Astrocyte (in vitro differentiated cells and primary cell): ENCODE measurements around the gene TMEM52B. TPM values are rescaled to one million over a fixed set of nuclear protein-coding genes. Genes with fewer than 3 reads are reported as not detected.

ENCODE experiments used
- DNase-seq: peaks from one replicate; pipeline ENCODE4 v3.0.0-alpha.2; 2010; ENCODE audit warnings: low read depth
- FAIRE-seq: peaks from 2 replicates; lab custom pipeline; 2011; peaks lifted over from hg19 to GRCh38; lab: Jason Lieb, UNC
- H2AFZ ChIP-seq: 2 replicates; pipeline ENCODE4 v1.6.0; 2012; ENCODE audit warnings: low read depth, low read length, inconsistent platforms
- H3K27ac ChIP-seq: 2 replicates; pipeline ENCODE4 v1.5.1; 2011; ENCODE audit warnings: low read depth, low read length, inconsistent platforms
- H3K27me3 ChIP-seq: 2 replicates; pipeline ENCODE4 v1.6.0; 2011; ENCODE audit warnings: low read length, inconsistent platforms; ENCODE audit not compliant: insufficient read depth
- H3K36me3 ChIP-seq: 2 replicates; pipeline ENCODE4 v1.5.1; 2011; ENCODE audit warnings: low read length, inconsistent platforms; ENCODE audit not compliant: insufficient read depth
- H3K4me1 ChIP-seq: 2 replicates; pipeline ENCODE4 v1.5.1; 2011; ENCODE audit warnings: low read length, inconsistent platforms; ENCODE audit not compliant: insufficient read depth
- H3K4me2 ChIP-seq: 2 replicates; pipeline ENCODE4 v1.6.0; 2012; ENCODE audit warnings: low read length, inconsistent platforms
- H3K4me3 ChIP-seq: 2 replicates; pipeline ENCODE4 v1.5.1; 2011; ENCODE audit warnings: low read depth, mild to moderate bottlenecking, low read length, inconsistent platforms; ENCODE audit not compliant: insufficient read depth
- H3K79me2 ChIP-seq: 2 replicates; pipeline ENCODE4 v1.6.0; 2012; ENCODE audit warnings: mild to moderate bottlenecking, low read length, inconsistent platforms; ENCODE audit not compliant: insufficient read depth
- H3K9ac ChIP-seq: 2 replicates; pipeline ENCODE4 v1.6.0; 2012; ENCODE audit warnings: mild to moderate bottlenecking, low read length, inconsistent platforms
- H3K9me3 ChIP-seq: 2 replicates; pipeline ENCODE4 v1.5.1; 2012; ENCODE audit warnings: low read depth, mild to moderate bottlenecking, low read length, inconsistent platforms; ENCODE audit not compliant: insufficient read depth
- H4K20me1 ChIP-seq: 2 replicates; pipeline ENCODE4 v1.6.0; 2012; ENCODE audit warnings: low read length, inconsistent platforms; ENCODE audit not compliant: insufficient read depth
- H3K27ac Mint-ChIP-seq: one replicate; pipeline ENCODE4 v1.8.0; 2021; ENCODE audit warnings: mild to moderate bottlenecking, mixed read lengths; ENCODE audit not compliant: unreplicated experiment
- H3K27me3 Mint-ChIP-seq: one replicate; pipeline ENCODE4 v1.8.0; 2021; ENCODE audit warnings: low read depth, mixed read lengths; ENCODE audit not compliant: unreplicated experiment
- H3K36me3 Mint-ChIP-seq: one replicate; pipeline ENCODE4 v1.8.0; 2021; ENCODE audit warnings: low read depth, mixed read lengths; ENCODE audit not compliant: unreplicated experiment
- H3K4me1 Mint-ChIP-seq: one replicate; pipeline ENCODE4 v1.8.0; 2021; ENCODE audit warnings: low read depth, mixed read lengths; ENCODE audit not compliant: unreplicated experiment
- H3K4me3 Mint-ChIP-seq: one replicate; pipeline ENCODE4 v1.8.0; 2021; ENCODE audit warnings: mild to moderate bottlenecking, moderate library complexity, mixed read lengths; ENCODE audit not compliant: unreplicated experiment
- H3K9me3 Mint-ChIP-seq: one replicate; pipeline ENCODE4 v1.8.0; 2021; ENCODE audit warnings: mild to moderate bottlenecking, mixed read lengths; ENCODE audit not compliant: unreplicated experiment
- EZH2 ChIP-seq: IDR thresholded peaks from 2 replicates; pipeline ENCODE4 v1.6.1; 2012; ENCODE audit warnings: mild to moderate bottlenecking, low read length, inconsistent platforms; ENCODE audit not compliant: insufficient read depth
- total RNA-seq: library from RNA; stranded (reverse); gene quantifications from 2 replicates; pipeline ENCODE4 v1.2.1, GENCODE V29; 2021
- TF ChIP-seq, protein P1 (sequence below): IDR thresholded peaks from 2 replicates; pipeline ENCODE4 v1.5.1; 2011; ENCODE audit warnings: low read depth, mild to moderate bottlenecking, inconsistent platforms, low read length, moderate library complexity; ENCODE audit not compliant: insufficient read depth

Gene TMEM52B
- total RNA-seq, 1 donor from 2014 or later = 0.45 TPM

DNA sequence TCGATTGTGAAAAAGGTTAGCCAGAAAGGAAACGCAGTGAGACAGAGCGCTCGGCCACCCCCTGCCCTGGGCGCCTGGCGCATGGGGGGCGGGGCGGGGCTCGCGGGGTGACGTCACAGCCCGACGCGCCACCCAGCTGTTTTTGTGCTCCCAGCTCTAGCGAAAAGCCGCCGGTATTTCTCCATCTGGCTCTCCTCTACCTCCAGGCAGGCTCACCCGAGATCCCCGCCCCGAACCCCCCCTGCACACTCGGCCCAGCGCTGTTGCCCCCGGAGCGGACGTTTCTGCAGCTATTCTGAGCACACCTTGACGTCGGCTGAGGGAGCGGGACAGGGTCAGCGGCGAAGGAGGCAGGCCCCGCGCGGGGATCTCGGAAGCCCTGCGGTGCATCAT lies 33.9 kb downstream of the TMEM52B start, which contains the start of gene GABARAPL1:
TSS of gene GABARAPL1 (plus strand) at position 139 of the 393 bp plus-strand sequence. CDS start at position 392, 253 bp downstream.
- Histone ChIP-seq H3K4me1 (peaks cover 7% of the 10 kb centered on the region), H3K4me2 (peak within 1 kb of the TSS; percentile 96), H3K27me3 (no peaks in the 10 kb centered on the region), H3K36me3 (no peaks in the 10 kb centered on the region), H4K20me1 (peaks cover 16% of the 10 kb centered on the region), H3K27ac (peak within 1 kb of the TSS; percentile 99), H3K9ac (peak within 1 kb of the TSS; percentile 99), H3K9me3 (no peaks in the 10 kb centered on the region), H3K4me3 (peak within 1 kb of the TSS; percentile 92), H2AFZ (peak within 1 kb of the TSS; percentile 73), H3K79me2 (peaks cover 37% of the 10 kb centered on the region)
- Mint-ChIP-seq H3K4me1 (peaks cover 5% of the 10 kb centered on the region), H3K36me3 (no peaks in the 10 kb centered on the region), H3K4me3 (peak within 1 kb of the TSS; percentile 97), H3K9me3 (no peaks in the 10 kb centered on the region), H3K27ac (peak within 1 kb of the TSS; percentile 100), H3K27me3 (no peaks in the 10 kb centered on the region)
- no peak for TF ChIP-seq EZH2
- TF ChIP-seq, protein P1, sequence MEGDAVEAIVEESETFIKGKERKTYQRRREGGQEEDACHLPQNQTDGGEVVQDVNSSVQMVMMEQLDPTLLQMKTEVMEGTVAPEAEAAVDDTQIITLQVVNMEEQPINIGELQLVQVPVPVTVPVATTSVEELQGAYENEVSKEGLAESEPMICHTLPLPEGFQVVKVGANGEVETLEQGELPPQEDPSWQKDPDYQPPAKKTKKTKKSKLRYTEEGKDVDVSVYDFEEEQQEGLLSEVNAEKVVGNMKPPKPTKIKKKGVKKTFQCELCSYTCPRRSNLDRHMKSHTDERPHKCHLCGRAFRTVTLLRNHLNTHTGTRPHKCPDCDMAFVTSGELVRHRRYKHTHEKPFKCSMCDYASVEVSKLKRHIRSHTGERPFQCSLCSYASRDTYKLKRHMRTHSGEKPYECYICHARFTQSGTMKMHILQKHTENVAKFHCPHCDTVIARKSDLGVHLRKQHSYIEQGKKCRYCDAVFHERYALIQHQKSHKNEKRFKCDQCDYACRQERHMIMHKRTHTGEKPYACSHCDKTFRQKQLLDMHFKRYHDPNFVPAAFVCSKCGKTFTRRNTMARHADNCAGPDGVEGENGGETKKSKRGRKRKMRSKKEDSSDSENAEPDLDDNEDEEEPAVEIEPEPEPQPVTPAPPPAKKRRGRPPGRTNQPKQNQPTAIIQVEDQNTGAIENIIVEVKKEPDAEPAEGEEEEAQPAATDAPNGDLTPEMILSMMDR = no peak
- FAIRE-seq = no peak
- DNase-seq = peak; percentile 61

GRCh38 chr12:10213168-10214135 lies 34.6 kb downstream of the TMEM52B start:
- Mint-ChIP-seq H3K9me3 (no peaks in the 10 kb centered on the region), H3K27ac (peak overlapping the region; percentile 100), H3K36me3 (peaks cover 2% of the 10 kb centered on the region), H3K4me3 (peak overlapping the region; percentile 97), H3K4me1 (peaks cover 7% of the 10 kb centered on the region), H3K27me3 (no peaks in the 10 kb centered on the region)
- Histone ChIP-seq H3K27me3 (no peaks in the 10 kb centered on the region), H3K27ac (peak overlapping the region; percentile 99), H2AFZ (peak overlapping the region; percentile 73), H4K20me1 (peaks cover 20% of the 10 kb centered on the region), H3K9ac (peak overlapping the region; percentile 99), H3K4me1 (peaks cover 7% of the 10 kb centered on the region), H3K36me3 (no peaks in the 10 kb centered on the region), H3K79me2 (peaks cover 41% of the 10 kb centered on the region), H3K4me2 (peak overlapping the region; percentile 96), H3K4me3 (peak overlapping the region; percentile 92), H3K9me3 (no peaks in the 10 kb centered on the region)
- DNase-seq = peak; percentile 91
- no peak for TF ChIP-seq EZH2
- TF ChIP-seq, protein P1 = no peak
- FAIRE-seq = peak; percentile 17
